ENCODE data around the gene NSUN4.

DNA sequence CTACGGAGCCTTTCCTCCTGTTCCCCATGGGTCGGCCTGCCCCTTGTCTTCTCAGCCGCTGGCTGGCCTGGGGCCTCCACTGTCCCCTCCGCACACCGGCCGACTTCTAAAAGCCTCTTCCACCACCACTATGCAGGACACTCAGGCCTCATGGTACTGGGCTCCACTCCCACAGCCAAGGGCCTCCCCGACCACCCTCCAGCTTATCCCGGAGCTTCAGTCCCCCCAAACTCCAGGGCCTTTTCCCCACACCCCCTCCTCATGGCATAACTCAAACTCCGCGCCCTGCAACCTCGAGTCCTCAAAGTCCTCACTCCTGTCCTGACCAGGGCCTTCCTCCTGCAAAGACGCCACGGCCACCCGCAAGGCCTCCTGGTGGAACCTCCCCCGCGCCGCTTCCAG lies 39.2 kb upstream of the NSUN4 start:
- TF ChIP-seq, protein P1, sequence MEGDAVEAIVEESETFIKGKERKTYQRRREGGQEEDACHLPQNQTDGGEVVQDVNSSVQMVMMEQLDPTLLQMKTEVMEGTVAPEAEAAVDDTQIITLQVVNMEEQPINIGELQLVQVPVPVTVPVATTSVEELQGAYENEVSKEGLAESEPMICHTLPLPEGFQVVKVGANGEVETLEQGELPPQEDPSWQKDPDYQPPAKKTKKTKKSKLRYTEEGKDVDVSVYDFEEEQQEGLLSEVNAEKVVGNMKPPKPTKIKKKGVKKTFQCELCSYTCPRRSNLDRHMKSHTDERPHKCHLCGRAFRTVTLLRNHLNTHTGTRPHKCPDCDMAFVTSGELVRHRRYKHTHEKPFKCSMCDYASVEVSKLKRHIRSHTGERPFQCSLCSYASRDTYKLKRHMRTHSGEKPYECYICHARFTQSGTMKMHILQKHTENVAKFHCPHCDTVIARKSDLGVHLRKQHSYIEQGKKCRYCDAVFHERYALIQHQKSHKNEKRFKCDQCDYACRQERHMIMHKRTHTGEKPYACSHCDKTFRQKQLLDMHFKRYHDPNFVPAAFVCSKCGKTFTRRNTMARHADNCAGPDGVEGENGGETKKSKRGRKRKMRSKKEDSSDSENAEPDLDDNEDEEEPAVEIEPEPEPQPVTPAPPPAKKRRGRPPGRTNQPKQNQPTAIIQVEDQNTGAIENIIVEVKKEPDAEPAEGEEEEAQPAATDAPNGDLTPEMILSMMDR (IDR thresholded peaks at IDR 0.05): no peak
- TF ChIP-seq POLR2A (IDR thresholded peaks at IDR 0.05) (no peak), POLR2AphosphoS5 (IDR thresholded peaks at IDR 0.05) (no peak)
